ENCODE measurements around the gene INCENP.
"Not testable (repeated sequence)": the region's sequence is repeated elsewhere in the genome, so short reads cannot be mapped to it uniquely, and the experiment has no call there.

GRCh38 chr11:62197400-62197799, 73.6 kb downstream of the INCENP start:
- TF ChIP-seq CTCF (IDR thresholded peaks at IDR 0.05); EZH2 (IDR thresholded peaks at IDR 0.05; ENCODE audit: borderline replicate concordance, insufficient read depth, low read depth, low read length, poor library complexity, severe bottlenecking): not testable (repeated sequence)

All from B cell (primary cell).